Upper lobe of left lung (tissue), 4 donors: Measurements from ENCODE around the gene CLDN15.

Experiments
- POLR2A ChIP-seq, 4 donors: fragments of 450-650 bp; IDR thresholded peaks; one replicate each; pipeline ENCODE4 v1.5.1; 2016 to 2017; ENCODE audit warnings: antibody characterized with exemption in 4 of 4, mild to moderate bottlenecking in 2 of 4
- TF ChIP-seq, protein P1 (sequence below), 6 experiments: fragments of 450-650 bp in 4 of 6; fragments of 200-600 bp in 2 of 6; sonication (generic) in 2 of 6; IDR thresholded peaks; one replicate each; pipeline ENCODE4 v1.5.1; 2016 to 2019; ENCODE audit warnings: antibody characterized with exemption in 6 of 6

DNA sequence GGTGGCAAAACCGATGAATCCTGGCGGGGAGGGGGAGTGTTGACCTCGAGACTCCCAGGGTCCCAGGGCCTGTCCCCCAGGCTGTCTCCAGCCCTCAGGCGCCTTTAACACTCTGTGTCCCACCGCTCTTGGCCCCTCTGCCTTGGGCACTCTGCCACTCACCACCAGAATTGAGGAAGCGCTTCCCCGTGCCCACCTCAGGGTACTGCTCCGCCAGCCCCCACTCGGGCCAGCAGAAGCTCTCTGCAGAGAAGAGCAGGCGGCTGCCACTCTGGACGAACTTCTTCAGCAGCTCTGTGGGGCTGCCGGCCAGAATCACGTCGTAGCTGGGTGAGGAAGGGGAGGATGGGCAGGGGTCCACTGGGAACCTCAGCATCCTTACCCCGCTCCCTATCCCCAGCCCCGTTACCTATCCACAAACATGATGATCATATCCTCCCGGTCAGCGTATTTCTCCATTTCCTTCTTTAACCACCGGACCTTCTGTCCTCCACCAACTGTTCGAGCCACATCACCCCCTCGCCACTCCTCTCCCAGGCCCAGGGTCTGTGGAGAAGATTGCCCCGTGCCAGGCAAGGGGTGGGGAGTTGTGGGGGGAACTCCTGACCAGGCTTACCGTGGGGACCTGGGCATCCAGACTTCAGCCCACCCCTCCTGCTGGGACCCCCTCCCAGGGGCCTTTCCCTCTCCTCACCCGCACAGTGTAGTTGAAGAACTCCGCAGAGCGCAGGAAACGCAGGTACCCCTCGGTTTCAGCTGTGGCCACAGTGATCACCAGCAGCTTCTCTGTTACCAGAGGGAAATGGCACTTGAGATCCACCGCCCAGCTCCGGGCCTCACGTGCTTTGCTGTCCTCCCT lies 21.4 kb downstream of the CLDN15 start:
- TF ChIP-seq POLR2A (IDR thresholded peaks at IDR 0.05) = no peak
- TF ChIP-seq, protein P1, sequence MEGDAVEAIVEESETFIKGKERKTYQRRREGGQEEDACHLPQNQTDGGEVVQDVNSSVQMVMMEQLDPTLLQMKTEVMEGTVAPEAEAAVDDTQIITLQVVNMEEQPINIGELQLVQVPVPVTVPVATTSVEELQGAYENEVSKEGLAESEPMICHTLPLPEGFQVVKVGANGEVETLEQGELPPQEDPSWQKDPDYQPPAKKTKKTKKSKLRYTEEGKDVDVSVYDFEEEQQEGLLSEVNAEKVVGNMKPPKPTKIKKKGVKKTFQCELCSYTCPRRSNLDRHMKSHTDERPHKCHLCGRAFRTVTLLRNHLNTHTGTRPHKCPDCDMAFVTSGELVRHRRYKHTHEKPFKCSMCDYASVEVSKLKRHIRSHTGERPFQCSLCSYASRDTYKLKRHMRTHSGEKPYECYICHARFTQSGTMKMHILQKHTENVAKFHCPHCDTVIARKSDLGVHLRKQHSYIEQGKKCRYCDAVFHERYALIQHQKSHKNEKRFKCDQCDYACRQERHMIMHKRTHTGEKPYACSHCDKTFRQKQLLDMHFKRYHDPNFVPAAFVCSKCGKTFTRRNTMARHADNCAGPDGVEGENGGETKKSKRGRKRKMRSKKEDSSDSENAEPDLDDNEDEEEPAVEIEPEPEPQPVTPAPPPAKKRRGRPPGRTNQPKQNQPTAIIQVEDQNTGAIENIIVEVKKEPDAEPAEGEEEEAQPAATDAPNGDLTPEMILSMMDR (IDR thresholded peaks at IDR 0.05) = no peak
